IMR-90 (cell line): ENCODE data around the gene PLA2G2F. TPM values are rescaled to one million over a fixed set of nuclear protein-coding genes. Genes with fewer than 3 reads are reported as not detected.

Experiments
- ATAC-seq: fragments of 200-7000 bp; cut with Tn5 transposase; 2 replicates; pipeline ENCODE4 v1.9.1; 2020; ENCODE audit warnings: low read depth, mild to moderate bottlenecking, moderate library complexity
- BruUV-seq: library from RNA; stranded (reverse); fragments of 400-500 nt; replicated peaks from 2 replicates; lab custom pipeline; 2021; lab: Mats Ljungman, UMichigan
- CTCF ChIA-PET: fragments of 300-600 bp; formaldehyde crosslinking; extraction: SDS; loops from one replicate; lab custom pipeline; 2021; ENCODE audit warnings: antibody characterized with exemption; lab: Yijun Ruan, JAX
- POLR2A ChIA-PET: fragments of 300-600 bp; sonication (Branson Sonifier 250); formaldehyde crosslinking; loops from one replicate; lab custom pipeline; 2022; ENCODE audit warnings: antibody characterized with exemption; ENCODE audit not compliant: unreplicated experiment; lab: Charles Lee
- DNase-seq: peaks from one replicate; pipeline ENCODE4 v3.0.0; 2013
- H2AFZ ChIP-seq: replicated peaks from 2 replicates; pipeline ENCODE3; 2013; ENCODE audit warnings: low read length, mild to moderate bottlenecking; ENCODE audit not compliant: poor library complexity
- H2AK5ac ChIP-seq: 2 replicates; pipeline ENCODE4 v1.6.1; 2013; ENCODE audit warnings: low read depth, low read length, inconsistent platforms
- H2AK9ac ChIP-seq: replicated peaks from 2 replicates; pipeline ENCODE3; 2013; ENCODE audit warnings: mild to moderate bottlenecking, low read depth, low read length, moderate library complexity; ENCODE audit not compliant: poor library complexity
- H2BK120ac ChIP-seq: 2 replicates; pipeline ENCODE4 v1.6.1; 2013; ENCODE audit warnings: low read depth, low read length, inconsistent platforms
- H2BK15ac ChIP-seq: 3 replicates; pipeline ENCODE4 v1.6.1; 2013; ENCODE audit warnings: low read depth, low read length, inconsistent platforms
- H2BK20ac ChIP-seq: 2 replicates; pipeline ENCODE4 v1.6.1; 2013; ENCODE audit warnings: low read depth, mild to moderate bottlenecking, inconsistent platforms, low read length, moderate library complexity
- H2BK5ac ChIP-seq: 2 replicates; pipeline ENCODE4 v1.6.1; 2013; ENCODE audit warnings: mild to moderate bottlenecking, low read depth, low read length, inconsistent platforms; ENCODE audit not compliant: poor library complexity, severe bottlenecking
- H3K14ac ChIP-seq: replicated peaks from 2 replicates; pipeline ENCODE4 v1.6.1; 2013; ENCODE audit warnings: low read depth, low read length, inconsistent platforms
- H3K18ac ChIP-seq: 2 replicates; pipeline ENCODE4 v1.6.1; 2013; ENCODE audit warnings: low read depth, low read length, control low read depth
- H3K23ac ChIP-seq: 2 replicates; pipeline ENCODE4 v1.6.1; 2013; ENCODE audit warnings: low read depth, low read length, inconsistent platforms
- H3K27ac ChIP-seq: 2 replicates; pipeline ENCODE4 v1.5.1; 2013; ENCODE audit warnings: mild to moderate bottlenecking, control low read depth, low read length; ENCODE audit not compliant: insufficient read depth
- H3K27me3 ChIP-seq: 2 replicates; pipeline ENCODE4 v1.6.1; 2013; ENCODE audit warnings: low read length; ENCODE audit not compliant: control insufficient read depth, insufficient read depth
- H3K36me3 ChIP-seq: 2 replicates; pipeline ENCODE4 v1.6.1; 2013; ENCODE audit warnings: low read length, mixed read lengths; ENCODE audit not compliant: control insufficient read depth, insufficient read depth
- H3K4ac ChIP-seq: 2 replicates; pipeline ENCODE4 v1.6.1; 2013; ENCODE audit warnings: low read depth, low read length, inconsistent platforms
- H3K4me1 ChIP-seq: 2 replicates; pipeline ENCODE4 v1.6.1; 2013; ENCODE audit warnings: low read length, mixed read lengths; ENCODE audit not compliant: control insufficient read depth, insufficient read depth
- H3K4me2 ChIP-seq: 2 replicates; pipeline ENCODE4 v1.6.1; 2013; ENCODE audit warnings: low read depth, mild to moderate bottlenecking, control low read depth, low read length, moderate library complexity
- H3K4me3 ChIP-seq: 2 replicates; pipeline ENCODE4 v1.5.1; 2013; ENCODE audit warnings: low read depth, mild to moderate bottlenecking, control low read depth, low read length, moderate library complexity; ENCODE audit not compliant: insufficient read depth
- H3K56ac ChIP-seq: 2 replicates; pipeline ENCODE4 v1.6.1; 2013; ENCODE audit warnings: low read length, inconsistent platforms; ENCODE audit not compliant: insufficient read depth; ENCODE audit errors: extremely low read depth
- H3K79me1 ChIP-seq, 2 experiments: 2 replicates each; pipeline ENCODE4 v1.6.1; 2013; ENCODE audit warnings: low read length in 2 of 2, inconsistent platforms in 1 of 2, low read depth in 1 of 2
- H3K9ac ChIP-seq: 2 replicates; pipeline ENCODE4 v1.6.1; 2013; ENCODE audit warnings: low read depth, low read length, control low read depth
- H3K9me1 ChIP-seq: 2 replicates; pipeline ENCODE4 v1.6.1; 2013; ENCODE audit warnings: low read length, inconsistent platforms; ENCODE audit not compliant: insufficient read depth
- H3K9me3 ChIP-seq: 2 replicates; pipeline ENCODE4 v1.6.1; 2013; ENCODE audit warnings: low read length; ENCODE audit not compliant: control insufficient read depth, insufficient read depth
- H4K20me1 ChIP-seq: 2 replicates; pipeline ENCODE4 v1.6.1; 2013; ENCODE audit warnings: low read length, inconsistent platforms; ENCODE audit not compliant: insufficient read depth
- H4K5ac ChIP-seq: 2 replicates; pipeline ENCODE4 v1.6.1; 2013; ENCODE audit warnings: mild to moderate bottlenecking, low read depth, low read length, control low read depth
- H4K8ac ChIP-seq, 2 experiments: 2 replicates each; pipeline ENCODE4 v1.6.1; 2013; ENCODE audit warnings: low read depth in 2 of 2, low read length in 2 of 2, control low read depth in 1 of 2, inconsistent platforms in 1 of 2
- H4K91ac ChIP-seq: 2 replicates; pipeline ENCODE4 v1.6.1; 2013; ENCODE audit warnings: low read depth, low read length, inconsistent platforms; ENCODE audit not compliant: insufficient read depth
- BHLHE40 ChIP-seq: fragments of 150-350 bp; IDR thresholded peaks from 2 replicates; pipeline ENCODE4 v1.6.1; 2016; ENCODE audit warnings: mild to moderate bottlenecking, low read depth, low read length
- CEBPB ChIP-seq: IDR thresholded peaks from 2 replicates; pipeline ENCODE4 v1.6.1; 2012; ENCODE audit warnings: low read depth, low read length, improper control_type of control experiment
- CHD1 ChIP-seq: IDR thresholded peaks from 2 replicates; pipeline ENCODE4 v1.6.1; 2012; ENCODE audit warnings: low read depth, low read length, improper control_type of control experiment
- CTCF ChIP-seq: conservative IDR thresholded peaks from 2 replicates; pipeline ENCODE4 v1.5.1; 2012; ENCODE audit warnings: mild to moderate bottlenecking, low read depth, low read length, improper control_type of control experiment
- ELK1 ChIP-seq: fragments of 150-350 bp; IDR thresholded peaks from 2 replicates; pipeline ENCODE4 v1.6.1; 2016; ENCODE audit warnings: low read depth, mild to moderate bottlenecking, low read length, moderate library complexity, borderline replicate concordance
- FOS ChIP-seq: fragments of 150-350 bp; IDR thresholded peaks from 2 replicates; pipeline ENCODE4 v1.6.1; 2016; ENCODE audit warnings: low read depth, low read length
- MAFK ChIP-seq: IDR thresholded peaks from 2 replicates; pipeline ENCODE4 v1.6.1; 2012; ENCODE audit warnings: low read depth, low read length, improper control_type of control experiment
- MAZ ChIP-seq: IDR thresholded peaks from 2 replicates; pipeline ENCODE4 v1.6.1; 2012; ENCODE audit warnings: low read depth, mild to moderate bottlenecking, low read length, improper control_type of control experiment, moderate library complexity, borderline replicate concordance
- MXI1 ChIP-seq: IDR thresholded peaks from 2 replicates; pipeline ENCODE4 v1.6.1; 2012; ENCODE audit warnings: low read depth, mild to moderate bottlenecking, low read length, moderate library complexity, borderline replicate concordance
- NFE2L2 ChIP-seq: fragments of 150-350 bp; IDR thresholded peaks from 2 replicates; pipeline ENCODE4 v1.6.1; 2016; ENCODE audit warnings: low read depth, mild to moderate bottlenecking, low read length
- POLR2A ChIP-seq: IDR thresholded peaks from 2 replicates; pipeline ENCODE4 v1.6.1; 2012; ENCODE audit warnings: mild to moderate bottlenecking, low read depth, low read length
- RAD21 ChIP-seq: IDR thresholded peaks from 2 replicates; pipeline ENCODE4 v1.6.1; 2012; ENCODE audit warnings: low read length, improper control_type of control experiment
- RCOR1 ChIP-seq: IDR thresholded peaks from 2 replicates; pipeline ENCODE4 v1.6.1; 2012; ENCODE audit warnings: mild to moderate bottlenecking, low read length, improper control_type of control experiment; ENCODE audit not compliant: insufficient replicate concordance
- RFX5 ChIP-seq: IDR thresholded peaks from 2 replicates; pipeline ENCODE4 v1.8.0; 2012; ENCODE audit warnings: low read depth, mild to moderate bottlenecking, low read length, moderate library complexity
- SMC3 ChIP-seq: fragments of 150-350 bp; IDR thresholded peaks from 2 replicates; pipeline ENCODE4 v1.6.1; 2016; ENCODE audit warnings: low read depth, mild to moderate bottlenecking, antibody characterized with exemption, low read length, moderate library complexity
- USF2 ChIP-seq: fragments of 150-350 bp; IDR thresholded peaks from 2 replicates; pipeline ENCODE4 v1.6.1; 2017; ENCODE audit warnings: mild to moderate bottlenecking, antibody characterized with exemption, low read length, low read depth
- WGBS, 2 experiments: methylation state at CpG; one replicate each; pipeline versions ENCODE4 v1.1.5 to v1.1.7; 2013; ENCODE audit warnings: missing lambda C conversion rate in 2 of 2; ENCODE audit not compliant: insufficient read length in 1 of 2; ENCODE audit errors: extremely low coverage in 2 of 2; 5-methylcytosine and 5-hydroxymethylcytosine counted together
- dilution Hi-C: fragments of 300-500 bp; cut with HindIII; formaldehyde crosslinking; loops from one replicate; pipeline ENCODE4 v1.14.3; 2018; ENCODE audit warnings: low sequenced_read_pairs; ENCODE audit not compliant: unreplicated experiment
- in situ Hi-C: fragments of 300-500 bp; cut with MboI; formaldehyde crosslinking; loops from 3 replicates; pipeline ENCODE4 v1.14.3; 2019; ENCODE audit warnings: low sequenced_read_pairs, inconsistent platforms, mixed read lengths
- intact Hi-C: fragments of 100-400 bp; cut with micrococcal nuclease; formaldehyde crosslinking; loops from 2 replicates; pipeline ENCODE4 v1.10.0; 2022
- polyA plus RNA-seq, 3 experiments: library from polyadenylated mRNA; depleted of rRNA; stranded (reverse); fragments of >200 nt; gene quantifications; 2 replicates each; pipeline ENCODE4 v1.2.3, GENCODE V29; 2012; ENCODE audit warnings: low replicate concordance in 1 of 3
- total RNA-seq: library from RNA; depleted of rRNA; stranded (reverse); fragments of >200 nt; gene quantifications from 2 replicates; pipeline ENCODE4 v1.2.3, GENCODE V29; 2012

PLA2G2F gene
- total and polyA plus RNA-seq, 2 of the 4 experiments (the other 2 are of a cell fraction), result not detected

- Histone ChIP-seq H3K9me1 (no peaks in the 10 kb centered on the region; the same call in 1 of the 2 replicates), H3K79me1 (no peaks in the 10 kb centered on the region), H2AK5ac (no peak overlapping the region), H2BK20ac (no peak overlapping the region), H3K23ac (no peak overlapping the region), H3K14ac (no peak overlapping the region), H3K56ac (no peak overlapping the region), H4K20me1 (no peaks in the 10 kb centered on the region), H3K4me1 (peaks cover 3% of the 10 kb centered on the region), H2BK15ac (no peak overlapping the region), H4K8ac (no peak overlapping the region), H2AFZ (no peak overlapping the region), H4K91ac (no peak overlapping the region), H3K18ac (no peak overlapping the region), H3K36me3 (no peaks in the 10 kb centered on the region), H3K4ac (no peak overlapping the region), H3K4me3 (no peak overlapping the region), H3K9me3 (no peaks in the 10 kb centered on the region), H2AK9ac (no peak overlapping the region), H3K27ac (no peak overlapping the region), H4K5ac (no peak overlapping the region), H2BK5ac (no peak overlapping the region), H3K4me2 (no peak overlapping the region), H3K27me3 (peaks cover 20% of the 10 kb centered on the region), H2BK120ac (no peak overlapping the region), H3K9ac (no peak overlapping the region)
- intact Hi-C loops (no loop called here), in situ Hi-C loops (no loop called here), dilution Hi-C loops (no loop called here)
- DNase-seq (no peak), ATAC-seq (no peak)
- TF ChIP-seq CEBPB (no peak), FOS (no peak), POLR2A (no peak), MXI1 (no peak), MAFK (no peak), RCOR1 (no peak), USF2 (no peak), RAD21 (no peak), RFX5 (no peak), SMC3 (no peak), BHLHE40 (no peak), CTCF (no peak), ELK1 (no peak), CHD1 (no peak), MAZ (no peak), NFE2L2 (no peak)
- WGBS, 2 experiments, result no CpG with 5 or more reads among the region's 3 CpGs
- CTCF ChIA-PET, result interaction anchor here (0.9 kb wide), 1 partner anchor 9 kb away, joined by 3 read pairs; no protein-coding TSS in a partner anchor
- BruUV-seq, result no TSS peak
- POLR2A ChIA-PET, result no interaction called here
Measured at GRCh38 chr1:20099533-20099932, 39.6 kb upstream of the PLA2G2F start.
